ENCODE measurements around the gene SLAMF8.

The SLAMF8 gene

DNA sequence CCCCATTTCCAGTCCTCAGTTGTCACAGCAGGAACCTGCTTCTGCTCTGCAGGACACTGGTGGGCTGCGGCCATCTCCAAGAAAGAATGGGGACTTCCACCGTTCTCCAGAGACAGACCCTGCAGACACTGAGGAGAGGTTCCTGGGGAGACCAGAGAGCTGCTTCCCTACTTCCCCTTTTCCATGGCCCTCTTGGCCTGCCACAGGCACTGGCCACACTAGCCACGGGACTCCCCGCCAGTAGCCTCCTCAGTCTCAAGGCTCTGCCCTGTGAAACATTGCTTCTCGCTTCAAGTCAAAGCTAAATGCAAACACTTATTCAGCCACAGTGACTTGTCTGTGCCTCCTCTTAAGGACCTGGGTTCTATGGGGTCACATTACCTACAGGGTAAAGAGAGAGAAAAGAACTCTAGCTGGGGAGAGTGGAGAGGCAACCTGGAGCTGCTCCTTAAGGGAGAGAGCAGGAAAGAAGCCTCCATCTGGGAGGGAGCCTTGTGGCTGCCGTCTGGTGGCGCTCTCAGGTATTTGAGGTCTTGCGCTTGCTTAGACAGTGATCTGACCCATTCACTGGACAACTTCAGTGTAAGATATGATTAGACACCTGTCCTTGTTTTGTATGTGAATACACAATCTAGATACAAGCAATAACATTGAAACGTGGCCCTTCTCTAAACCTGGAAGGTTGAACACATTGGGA lies 5.4 kb upstream of the SLAMF8 start:
- DNase-seq (ENCODE audit: low read depth in 2 of 2): no peak

DNA sequence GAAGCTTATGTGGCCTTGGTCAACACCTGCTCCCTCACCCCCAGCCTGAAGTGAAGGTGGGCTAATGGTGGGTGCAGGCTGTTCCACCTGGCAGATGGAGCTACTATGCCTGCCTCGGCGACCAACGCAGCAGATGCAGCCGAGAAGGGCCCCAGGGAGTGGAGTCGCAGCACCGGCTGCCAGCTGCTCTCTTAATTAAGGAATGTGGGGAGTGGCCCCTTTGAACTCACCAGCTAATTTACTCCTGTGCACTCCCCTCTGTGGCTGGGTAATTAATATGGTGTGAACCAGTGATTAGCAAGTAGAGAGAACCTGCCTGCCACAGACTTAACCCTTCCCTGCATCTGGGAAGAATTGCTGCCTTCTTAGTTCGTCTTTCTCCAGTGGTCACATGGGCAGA lies 3.3 kb upstream of the SLAMF8 start:
- DNase-seq (ENCODE audit: low read depth in 2 of 2): no peak

DNA sequence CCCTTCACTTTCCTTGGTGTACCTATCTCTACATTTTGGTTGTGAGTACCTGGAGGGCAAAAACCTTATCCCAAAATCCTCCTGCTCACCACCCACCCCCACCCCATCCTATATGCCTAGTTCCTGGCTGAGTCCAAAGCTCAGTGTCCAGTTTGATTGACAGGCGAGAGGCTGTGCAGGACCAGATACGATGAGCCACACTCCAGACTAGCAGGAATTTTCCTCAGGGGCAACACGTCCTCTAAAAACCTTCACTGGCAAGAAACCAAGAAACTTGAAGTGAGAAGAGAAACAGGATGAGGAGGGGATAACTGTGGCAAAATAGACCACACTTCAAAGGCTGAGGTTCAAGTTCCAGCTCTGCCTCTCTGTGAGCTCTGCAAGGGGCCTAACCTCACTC lies 1.1 kb upstream of the SLAMF8 start:
- no peak for DNase-seq (ENCODE audit: low read depth in 2 of 2)

DNA sequence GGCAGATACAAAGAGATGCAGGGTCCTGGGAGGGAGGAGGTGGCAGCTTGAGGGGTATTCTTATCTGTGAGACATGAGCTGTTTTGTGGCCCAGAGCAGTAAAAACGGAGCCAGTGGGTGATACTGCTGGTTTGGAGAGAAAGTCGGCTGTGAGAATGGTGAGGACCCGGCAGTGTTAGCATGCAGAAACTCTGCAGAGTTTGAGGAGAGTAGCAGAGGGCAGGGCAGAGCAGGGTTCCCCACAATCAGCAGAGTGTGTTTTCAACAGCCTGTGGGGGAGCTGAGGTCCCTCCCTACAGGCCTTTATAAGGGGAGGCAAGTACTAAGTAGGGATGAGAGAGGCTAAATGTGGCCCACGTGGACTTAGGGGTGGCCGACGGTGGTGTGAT lies 423 bp downstream of the SLAMF8 start:
- DNase-seq (ENCODE audit: low read depth in 2 of 2): no peak

DNA sequence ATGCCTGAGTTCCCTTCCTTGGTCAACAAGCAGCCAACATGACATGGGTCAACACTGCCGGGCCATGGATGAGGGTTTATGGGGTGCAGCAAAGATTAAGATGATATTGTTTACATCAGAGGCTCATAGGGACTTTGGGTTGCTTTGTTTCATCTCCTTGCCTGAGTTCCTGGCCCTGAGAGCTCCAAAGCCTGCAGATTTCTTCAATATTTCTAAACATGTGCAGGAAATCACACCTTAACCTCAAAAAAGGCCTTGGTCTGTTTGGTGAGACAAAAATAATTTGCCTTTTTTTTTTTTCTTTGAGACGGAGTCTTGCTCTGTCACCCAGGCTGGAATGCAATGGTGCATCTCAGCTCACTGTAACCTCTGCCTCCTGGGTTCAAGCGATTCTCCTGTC lies 876 bp downstream of the SLAMF8 start:
- DNase-seq (ENCODE audit: low read depth in 2 of 2): no peak

DNA sequence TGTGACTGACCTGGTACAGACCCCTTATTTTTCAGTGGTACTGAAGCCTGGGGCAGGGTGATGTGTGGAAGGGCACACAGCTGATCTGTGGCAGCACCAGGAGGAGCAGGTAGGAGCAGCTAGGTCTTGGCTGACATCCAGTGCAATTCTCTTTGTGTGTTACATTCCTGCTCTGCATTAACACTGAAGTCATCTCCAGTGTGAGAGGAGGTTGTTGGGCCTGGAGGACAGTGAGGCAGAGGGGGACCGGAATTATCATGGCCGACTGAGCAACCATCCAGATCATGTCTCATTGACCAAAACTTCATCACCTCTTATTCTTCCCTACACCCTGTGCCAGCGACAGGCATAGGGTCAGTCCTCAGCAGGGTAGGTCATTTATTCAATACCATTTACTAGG lies 1.5 kb downstream of the SLAMF8 start:
- no peak for DNase-seq (ENCODE audit: low read depth in 2 of 2)

DNA sequence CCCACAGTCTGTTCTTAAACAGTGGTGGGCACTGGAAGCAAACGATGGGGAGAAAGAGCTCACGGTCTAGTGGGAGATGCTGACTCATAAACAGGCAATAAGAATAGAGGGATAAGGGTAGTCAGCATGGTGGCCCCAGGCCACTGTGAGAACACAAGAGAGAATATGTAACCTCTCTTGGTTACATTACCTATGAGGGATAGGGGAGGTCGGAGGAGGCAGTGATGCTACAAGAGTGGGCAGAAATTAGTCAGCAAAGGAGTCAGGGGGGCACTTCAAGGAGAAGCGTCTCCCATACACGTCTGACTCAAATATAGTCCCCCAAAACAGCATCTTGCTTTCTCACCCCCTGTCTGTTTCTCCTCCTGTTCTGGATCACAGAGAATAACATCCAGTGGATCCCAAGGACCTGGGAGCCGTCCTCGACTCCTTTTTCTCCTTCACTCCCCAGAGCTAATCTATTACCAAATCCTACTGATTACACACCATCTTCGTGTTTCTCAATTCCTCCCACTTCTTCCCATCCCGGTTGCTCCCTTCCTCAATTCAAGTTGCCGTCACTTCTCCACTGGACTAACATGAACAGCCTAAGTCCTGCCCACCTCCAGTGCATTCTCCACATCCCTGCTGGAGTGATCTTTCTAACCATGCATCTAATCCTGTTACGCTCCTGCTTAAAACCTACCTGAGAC lies 2.1 kb downstream of the SLAMF8 start:
- no peak for DNase-seq (ENCODE audit: low read depth in 2 of 2)

DNA sequence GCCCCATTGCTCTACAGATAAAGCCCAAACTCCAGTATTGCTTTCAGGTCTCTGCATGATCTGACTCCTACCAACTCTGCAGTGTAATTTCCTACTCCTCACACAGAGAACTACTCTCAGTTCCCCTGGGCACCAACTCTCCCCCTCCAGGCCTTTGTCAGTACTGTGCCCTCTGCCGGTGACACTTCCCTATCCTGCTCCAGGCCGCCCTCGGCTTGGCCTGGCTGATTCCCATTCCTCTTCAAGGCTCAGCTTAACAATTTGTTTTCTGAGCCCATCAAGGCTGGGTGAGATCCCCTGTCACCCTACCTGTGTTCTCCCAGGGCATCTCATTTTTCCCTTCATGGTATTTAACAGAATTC lies 2.6 kb downstream of the SLAMF8 start:
- no peak for DNase-seq (ENCODE audit: low read depth in 2 of 2)

DNA sequence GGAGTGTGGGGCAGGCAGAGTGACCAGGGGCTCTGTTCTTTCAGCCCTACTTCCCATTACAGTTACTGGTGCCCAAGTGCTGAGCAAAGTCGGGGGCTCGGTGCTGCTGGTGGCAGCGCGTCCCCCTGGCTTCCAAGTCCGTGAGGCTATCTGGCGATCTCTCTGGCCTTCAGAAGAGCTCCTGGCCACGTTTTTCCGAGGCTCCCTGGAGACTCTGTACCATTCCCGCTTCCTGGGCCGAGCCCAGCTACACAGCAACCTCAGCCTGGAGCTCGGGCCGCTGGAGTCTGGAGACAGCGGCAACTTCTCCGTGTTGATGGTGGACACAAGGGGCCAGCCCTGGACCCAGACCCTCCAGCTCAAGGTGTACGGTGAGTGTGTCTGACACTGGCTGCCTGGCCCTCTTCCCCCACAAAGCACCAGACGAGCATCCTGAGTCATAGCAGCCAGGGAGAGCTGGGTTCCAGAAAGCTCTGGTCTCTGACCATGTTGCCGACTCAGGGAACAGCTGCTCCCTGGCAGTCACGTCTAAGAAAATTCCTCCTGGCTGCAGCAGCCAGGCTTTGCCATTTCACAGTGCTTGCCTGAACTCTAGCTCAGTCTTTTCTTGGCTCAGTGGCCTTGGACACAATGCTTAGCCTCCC lies 3.3 kb downstream of the SLAMF8 start:
- no peak for DNase-seq (ENCODE audit: low read depth in 2 of 2)

DNA sequence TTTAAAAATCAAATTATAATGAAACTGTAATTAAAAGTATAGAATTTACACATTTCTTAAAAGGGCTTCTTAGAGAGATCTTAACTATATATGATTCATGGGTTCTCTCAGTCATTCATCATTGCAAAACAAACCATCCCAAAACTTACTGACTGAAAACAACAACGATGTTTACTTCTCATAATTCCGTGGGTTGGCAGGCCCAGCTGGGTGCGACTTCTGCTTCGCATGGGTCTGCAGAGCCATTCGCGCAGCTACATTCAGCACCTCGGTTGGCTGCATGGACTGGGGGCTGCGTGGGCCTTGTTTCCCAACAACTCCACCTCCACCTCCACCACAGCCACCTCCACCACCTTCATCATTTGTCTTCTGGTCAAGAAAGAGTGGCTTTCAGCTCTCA lies 4.0 kb downstream of the SLAMF8 start:
- no peak for DNase-seq (ENCODE audit: low read depth in 2 of 2)

DNA sequence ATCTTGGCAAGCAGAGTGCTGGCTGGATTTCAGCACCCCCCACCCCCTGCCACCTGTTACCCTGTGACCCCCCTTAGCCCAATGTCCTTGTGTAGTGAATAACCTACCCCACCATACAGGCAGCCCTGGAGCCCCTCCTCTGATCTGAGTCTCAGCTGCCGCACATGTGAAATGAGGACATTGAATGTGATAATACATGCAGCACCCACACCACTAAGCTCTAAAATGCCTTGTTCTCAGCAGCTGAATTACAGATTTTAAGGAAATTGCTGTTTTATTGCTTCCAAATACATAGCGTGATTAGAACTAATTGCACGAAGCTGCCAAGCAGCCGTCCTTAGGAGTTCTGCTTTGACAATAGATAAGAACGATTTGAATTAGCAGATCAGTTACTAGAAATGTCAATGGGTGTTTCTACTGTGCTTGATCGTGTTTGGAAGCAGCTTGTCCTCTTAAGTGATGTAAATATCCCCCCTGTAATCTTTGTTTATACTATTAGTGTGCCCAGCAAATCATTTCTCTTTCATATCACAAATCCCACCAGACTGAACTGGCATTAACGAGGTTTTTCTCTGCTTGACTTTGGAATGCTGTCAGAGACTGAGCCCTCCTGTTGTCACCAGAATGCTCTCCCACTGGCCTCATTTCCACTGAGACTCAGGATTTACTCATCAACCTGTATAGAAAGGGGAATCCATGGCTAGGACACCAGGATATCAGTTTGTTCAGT lies 4.9 kb downstream of the SLAMF8 start:
- DNase-seq (ENCODE audit: low read depth in 2 of 2): no peak

DNA sequence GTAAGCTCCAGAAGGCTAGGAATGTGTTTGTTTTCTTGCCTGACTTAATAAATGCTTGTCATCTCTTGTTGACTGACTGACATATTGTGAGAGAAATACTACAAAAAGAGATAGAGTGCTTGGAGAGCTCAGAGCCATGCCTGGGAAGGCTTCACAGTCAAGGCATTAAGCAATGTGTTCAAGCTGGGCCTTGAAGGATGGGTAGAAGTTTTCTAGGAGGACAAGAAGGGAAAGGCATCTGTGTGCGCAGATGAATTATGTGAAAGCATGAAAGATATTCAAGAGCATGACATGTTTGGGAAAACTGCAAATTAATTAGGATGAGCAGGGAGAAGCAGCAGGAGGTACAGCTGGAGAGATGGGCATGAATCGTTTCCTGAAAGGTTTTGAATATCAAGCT lies 5.6 kb downstream of the SLAMF8 start:
- DNase-seq (ENCODE audit: low read depth in 2 of 2): no peak

DNA sequence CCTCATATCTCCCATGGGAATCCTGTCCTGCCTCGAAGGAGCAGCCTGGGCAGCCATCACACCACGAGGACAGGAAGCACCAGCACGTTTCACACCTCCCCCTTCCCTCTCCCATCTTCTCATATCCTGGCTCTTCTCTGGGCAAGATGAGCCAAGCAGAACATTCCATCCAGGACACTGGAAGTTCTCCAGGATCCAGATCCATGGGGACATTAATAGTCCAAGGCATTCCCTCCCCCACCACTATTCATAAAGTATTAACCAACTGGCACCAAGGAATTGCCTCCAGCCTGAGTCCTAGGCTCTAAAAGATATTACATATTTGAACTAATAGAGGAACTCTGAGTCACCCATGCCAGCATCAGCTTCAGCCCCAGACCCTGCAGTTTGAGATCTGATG lies 8.7 kb downstream of the SLAMF8 start:
- no peak for DNase-seq (ENCODE audit: low read depth in 2 of 2)

DNA sequence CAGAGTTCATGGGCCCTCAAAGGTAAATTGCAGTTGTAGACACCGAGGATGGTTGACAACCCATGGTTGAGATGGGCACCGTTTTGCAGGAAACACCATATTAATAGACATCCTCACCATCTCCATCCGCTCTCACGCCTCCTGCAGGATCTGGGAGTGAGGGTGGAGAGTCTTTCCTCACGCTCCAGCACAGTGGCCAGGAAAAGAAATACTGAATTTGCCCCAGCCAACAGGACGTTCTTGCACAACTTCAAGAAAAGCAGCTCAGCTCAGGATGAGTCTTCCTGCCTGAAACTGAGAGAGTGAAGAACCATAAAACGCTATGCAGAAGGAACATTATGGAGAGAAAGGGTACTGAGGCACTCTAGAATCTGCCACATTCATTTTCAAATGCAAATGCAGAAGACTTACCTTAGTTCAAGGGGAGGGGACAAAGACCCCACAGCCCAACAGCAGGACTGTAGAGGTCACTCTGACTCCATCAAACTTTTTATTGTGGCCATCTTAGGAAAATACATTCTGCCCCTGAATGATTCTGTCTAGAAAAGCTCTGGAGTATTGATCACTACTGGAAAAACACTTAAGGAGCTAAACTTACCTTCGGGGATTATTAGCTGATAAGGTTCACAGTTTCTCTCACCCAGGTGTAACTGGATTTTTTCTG lies 9.3 kb downstream of the SLAMF8 start:
- no peak for DNase-seq (ENCODE audit: low read depth in 2 of 2)

DNA sequence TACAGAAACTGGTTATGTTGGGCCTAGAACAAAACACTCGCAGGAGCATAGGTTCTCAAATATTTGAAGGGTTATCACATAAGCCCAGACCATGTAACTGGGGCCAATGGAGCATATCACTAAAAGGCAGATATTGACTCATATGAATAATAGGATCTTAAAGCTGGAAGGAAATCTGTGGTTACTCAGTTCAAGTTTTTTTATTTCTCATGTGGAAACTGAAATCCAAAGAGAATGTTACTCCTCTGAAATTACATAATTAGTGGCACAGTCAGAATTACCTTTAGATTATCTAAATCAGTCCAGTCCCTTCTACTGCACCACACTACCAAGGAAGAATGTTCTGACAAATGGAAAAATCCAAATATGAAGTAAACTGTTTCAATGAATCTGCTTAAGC lies 12.0 kb downstream of the SLAMF8 start:
- DNase-seq (ENCODE audit: low read depth in 2 of 2): no peak

DNA sequence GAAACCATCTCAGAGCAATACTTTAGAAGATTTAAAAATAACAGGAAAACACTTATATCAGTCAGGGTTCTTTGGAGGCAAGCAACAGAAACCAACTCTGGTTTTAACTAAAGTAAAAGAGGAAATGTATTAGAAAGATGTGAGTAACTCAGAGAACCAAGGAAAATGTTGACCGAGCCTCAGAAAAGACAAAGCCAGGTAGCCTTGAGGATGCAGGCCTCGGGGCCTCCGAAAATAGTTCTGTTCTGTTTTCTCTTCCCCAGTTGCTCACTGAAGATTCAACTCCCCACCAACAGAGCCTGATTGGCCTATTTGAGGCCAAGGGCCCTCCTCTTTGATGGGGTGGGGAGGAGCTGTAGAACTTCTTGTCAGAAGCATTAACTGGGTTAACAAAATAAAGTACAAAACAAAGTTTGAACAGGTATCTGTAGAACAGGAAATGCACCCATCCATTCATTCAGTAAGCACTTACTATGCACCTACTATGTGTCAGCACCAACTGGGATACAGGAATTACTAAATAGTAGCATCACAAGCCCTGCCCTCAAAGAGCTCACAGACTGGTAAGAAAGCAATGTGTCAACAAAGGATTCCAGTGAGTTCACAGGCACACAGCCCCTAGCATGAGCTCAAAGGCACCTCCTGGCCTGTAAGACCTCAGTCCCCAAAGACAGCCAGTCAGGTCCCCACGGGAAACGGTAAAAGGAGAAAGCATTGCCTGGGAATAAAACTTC lies 12.6 kb downstream of the SLAMF8 start:
- DNase-seq (ENCODE audit: low read depth in 2 of 2): no peak

DNA sequence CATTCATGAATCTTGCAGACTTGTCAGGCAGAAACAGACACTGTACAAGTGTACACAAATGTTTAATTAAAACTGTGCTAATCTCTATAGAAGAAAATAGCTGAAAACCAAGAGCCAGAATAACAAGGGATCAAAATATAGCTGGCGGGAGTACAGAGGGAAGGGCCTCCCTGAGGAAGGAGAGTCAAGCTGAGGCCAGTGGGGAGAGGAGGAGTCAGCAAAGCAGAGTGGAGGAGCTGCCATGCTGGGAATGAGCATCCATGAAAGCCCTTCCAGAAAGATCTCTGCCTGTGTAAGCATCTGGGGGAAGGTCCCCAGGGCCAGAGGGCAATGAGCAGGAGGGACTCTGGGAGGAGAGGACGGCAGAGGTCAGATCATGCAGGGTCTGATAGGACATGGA lies 15.1 kb downstream of the SLAMF8 start:
- no peak for DNase-seq (ENCODE audit: low read depth in 2 of 2)

DNA sequence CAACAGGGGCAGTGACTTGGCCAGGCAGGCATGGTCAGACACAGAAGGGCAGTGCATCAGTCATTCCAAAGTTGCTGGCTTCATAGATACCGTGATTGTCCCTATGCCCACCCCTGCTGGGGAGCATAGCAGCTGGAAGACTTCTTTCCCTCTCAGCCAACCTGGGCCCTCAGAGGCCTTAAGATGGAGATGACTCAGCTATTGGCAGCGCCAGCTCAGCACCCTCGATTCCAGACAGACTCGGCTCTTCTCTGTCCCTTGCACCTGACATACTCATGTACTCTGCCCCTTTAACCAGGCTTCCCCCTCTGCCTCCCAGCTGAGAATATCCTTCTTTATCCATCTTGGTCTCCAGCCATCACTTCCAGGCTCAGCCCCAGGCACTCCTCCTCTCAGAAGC lies 16.8 kb downstream of the SLAMF8 start:
- DNase-seq (ENCODE audit: low read depth in 2 of 2): no peak

DNA sequence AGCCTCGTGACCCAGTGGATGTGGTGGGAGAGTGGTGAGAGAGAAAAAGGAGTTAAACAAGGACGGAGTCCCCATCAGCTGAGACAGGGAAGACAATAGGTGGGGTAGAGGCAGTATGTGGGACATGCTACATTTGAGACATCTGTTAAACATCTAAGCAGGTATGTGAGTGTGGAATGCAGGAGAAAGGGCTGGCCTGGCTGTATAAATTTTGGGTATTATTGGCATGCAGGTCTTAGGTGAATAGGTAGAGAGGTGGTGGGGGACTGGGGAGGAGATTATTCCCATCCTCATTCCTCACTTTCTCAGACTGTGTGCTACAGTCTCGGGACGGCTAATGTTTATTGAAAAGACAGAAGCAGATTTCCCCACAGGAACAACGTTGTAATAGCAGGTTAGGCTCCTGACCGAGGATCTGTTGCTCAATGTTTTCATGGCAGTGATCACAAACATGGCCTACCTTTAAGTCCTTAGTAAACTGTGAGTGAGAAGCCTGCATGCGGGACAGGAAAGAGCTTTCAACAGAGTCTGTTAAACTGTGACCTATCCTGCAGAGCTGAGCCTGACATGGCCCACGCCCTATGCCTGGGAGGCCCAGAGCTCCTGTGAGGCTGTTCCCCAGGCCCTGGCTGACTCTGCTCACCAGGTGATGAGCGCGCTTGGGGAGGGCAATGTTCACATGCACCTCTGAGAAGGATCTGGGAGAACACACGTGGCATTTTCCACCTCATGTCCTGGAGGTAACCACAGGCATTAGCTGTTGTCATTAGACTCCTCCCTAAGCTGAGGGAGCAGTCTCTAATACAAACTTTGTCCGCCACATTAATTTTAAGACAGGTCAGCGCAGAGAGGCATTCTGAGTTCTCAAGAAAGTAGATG lies 19.3 kb downstream of the SLAMF8 start:
- DNase-seq (ENCODE audit: low read depth in 2 of 2): no peak

DNA sequence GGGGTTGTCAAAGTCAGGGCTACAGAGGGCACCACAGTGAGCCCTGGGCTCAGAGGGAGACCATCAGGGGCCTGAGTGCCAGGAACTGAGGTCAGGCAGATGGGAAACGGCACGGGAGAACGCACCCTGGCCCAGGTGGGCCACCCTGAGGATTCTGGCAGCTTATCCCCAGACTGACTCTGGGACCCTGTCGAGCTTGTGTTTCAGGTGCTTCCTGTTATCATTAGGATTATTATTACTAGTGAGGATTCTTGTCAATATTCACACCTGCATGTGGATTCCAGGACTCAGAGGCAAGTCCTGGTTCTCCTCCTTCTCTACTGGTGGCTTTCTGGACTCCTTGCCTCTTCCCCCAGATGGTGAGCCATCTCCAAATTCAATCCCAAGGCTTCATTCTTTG lies 20.6 kb downstream of the SLAMF8 start:
- DNase-seq (ENCODE audit: low read depth in 2 of 2): no peak

DNA sequence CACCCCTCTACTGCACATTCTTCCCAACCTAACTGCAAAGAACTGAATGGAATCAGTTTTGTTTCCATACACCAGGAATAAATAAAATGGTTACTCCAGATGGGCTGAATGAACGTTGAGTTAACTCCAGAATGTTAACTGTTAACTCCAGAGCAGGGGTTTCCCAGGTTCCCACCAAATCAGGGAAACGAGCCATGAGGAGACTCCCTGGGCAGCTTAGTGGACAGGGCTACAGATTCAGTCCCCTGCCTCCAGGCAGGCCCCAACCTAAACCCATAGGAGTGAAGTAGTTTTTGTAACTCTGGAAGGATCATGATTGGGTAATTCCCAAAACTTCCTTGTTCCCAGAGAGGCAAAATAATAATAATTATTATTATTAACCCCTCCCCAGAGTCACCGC lies 21.7 kb downstream of the SLAMF8 start:
- DNase-seq (ENCODE audit: low read depth in 2 of 2): no peak

All from activated CD8-positive, alpha-beta memory T cell treated with anti-CD3 and anti-CD28 coated beads for 4 hours (primary cell).